ENCODE measurements around the gene KLHDC8A. TPM values are rescaled to one million over a fixed set of nuclear protein-coding genes. Genes with fewer than 3 reads are reported as not detected.

KLHDC8A gene
- total RNA-seq, 2 donors from 2014 or later, result 15.6 TPM; not detected in 1

DNA sequence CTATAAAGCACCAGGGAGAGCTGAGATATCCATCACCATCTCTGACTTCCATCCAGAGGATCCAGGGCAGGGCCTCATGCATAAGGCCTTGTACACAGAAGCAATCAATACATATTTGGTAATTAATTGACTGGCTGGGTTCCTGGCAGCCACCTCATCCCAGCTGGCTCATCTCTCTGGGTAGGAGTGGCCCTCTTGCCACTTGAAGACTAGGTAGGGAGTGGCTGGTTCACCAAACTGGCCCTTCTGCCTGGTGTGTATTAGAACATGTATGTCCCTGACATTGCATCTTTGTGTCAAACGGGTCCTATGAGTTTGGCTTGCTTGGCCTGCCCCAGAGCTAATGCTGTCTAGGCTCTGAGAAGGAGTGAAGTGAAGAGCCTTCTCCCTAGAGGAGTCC, 47.0 kb downstream of the KLHDC8A start:
- peaks cover 8% of the 10 kb centered on the region for H3K4me1 ChIP-seq (replicated peaks)
- no peak overlapping the region for H3K4me3 ChIP-seq
- 38% methylated on average over 1 of the region's 1 CpG for WGBS
- H3K36me3 ChIP-seq, result peaks cover 0 to 9% of the 10 kb centered on the region in 2 donors
- no peak for DNase-seq (ENCODE audit: low spot score)
- no peak for TF ChIP-seq POLR2AphosphoS5 (IDR thresholded peaks at IDR 0.05)
- intact Hi-C loops (cut with DNase I), result no loop called here
- no peaks in the 10 kb centered on the region for H3K9me3 ChIP-seq
- H3K27ac ChIP-seq, result no peak overlapping the region
- H3K27me3 ChIP-seq (replicated peaks; ENCODE audit: insufficient read depth), result no peaks in the 10 kb centered on the region

DNA sequence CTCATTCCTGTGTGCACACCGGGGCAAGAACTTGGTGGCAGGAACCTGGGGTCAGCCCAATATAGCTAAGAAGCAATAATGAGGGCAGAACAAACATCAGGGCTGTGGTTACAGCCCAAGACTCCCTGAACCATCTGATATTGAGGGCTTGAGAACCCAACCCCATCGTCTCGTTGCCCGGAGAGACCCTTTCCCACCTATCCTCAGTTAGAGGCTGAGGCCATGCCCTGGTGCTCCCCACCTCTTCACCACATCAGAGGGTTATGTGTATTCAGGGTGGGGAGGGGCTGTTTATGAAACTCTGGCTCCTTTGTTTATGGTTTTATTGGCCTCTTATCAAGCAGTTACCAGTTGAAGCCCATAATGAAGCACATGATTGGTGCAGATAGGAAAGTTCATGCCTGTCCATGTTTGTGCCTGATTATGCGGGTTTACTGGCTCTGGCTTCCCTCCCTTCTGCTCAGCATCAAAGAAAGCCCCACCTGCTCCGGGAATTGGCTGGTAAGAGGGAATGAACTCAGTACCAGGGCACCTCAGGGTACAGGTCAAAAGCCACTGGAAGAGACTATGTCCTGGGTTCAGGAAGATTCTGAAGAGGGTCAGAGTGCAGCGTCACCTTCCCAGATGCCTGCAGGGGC, 49.7 kb downstream of the KLHDC8A start:
- TF ChIP-seq POLR2A (IDR thresholded peaks at IDR 0.05) (no peak), POLR2AphosphoS5 (IDR thresholded peaks at IDR 0.05) (no peak)
- TF ChIP-seq, protein P1, sequence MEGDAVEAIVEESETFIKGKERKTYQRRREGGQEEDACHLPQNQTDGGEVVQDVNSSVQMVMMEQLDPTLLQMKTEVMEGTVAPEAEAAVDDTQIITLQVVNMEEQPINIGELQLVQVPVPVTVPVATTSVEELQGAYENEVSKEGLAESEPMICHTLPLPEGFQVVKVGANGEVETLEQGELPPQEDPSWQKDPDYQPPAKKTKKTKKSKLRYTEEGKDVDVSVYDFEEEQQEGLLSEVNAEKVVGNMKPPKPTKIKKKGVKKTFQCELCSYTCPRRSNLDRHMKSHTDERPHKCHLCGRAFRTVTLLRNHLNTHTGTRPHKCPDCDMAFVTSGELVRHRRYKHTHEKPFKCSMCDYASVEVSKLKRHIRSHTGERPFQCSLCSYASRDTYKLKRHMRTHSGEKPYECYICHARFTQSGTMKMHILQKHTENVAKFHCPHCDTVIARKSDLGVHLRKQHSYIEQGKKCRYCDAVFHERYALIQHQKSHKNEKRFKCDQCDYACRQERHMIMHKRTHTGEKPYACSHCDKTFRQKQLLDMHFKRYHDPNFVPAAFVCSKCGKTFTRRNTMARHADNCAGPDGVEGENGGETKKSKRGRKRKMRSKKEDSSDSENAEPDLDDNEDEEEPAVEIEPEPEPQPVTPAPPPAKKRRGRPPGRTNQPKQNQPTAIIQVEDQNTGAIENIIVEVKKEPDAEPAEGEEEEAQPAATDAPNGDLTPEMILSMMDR (IDR thresholded peaks at IDR 0.05), result no peak
- intact Hi-C loops (cut with DNase I), result no loop called here
- peaks cover 5 to 16% of the 10 kb centered on the region in 2 donors for H3K36me3 ChIP-seq
- no peaks in the 10 kb centered on the region for H3K9me3 ChIP-seq
- WGBS, result 63% methylated on average over 7 of the region's 7 CpGs
- H3K27me3 ChIP-seq (replicated peaks; ENCODE audit: insufficient read depth), result no peaks in the 10 kb centered on the region
- H3K4me1 ChIP-seq (replicated peaks), result no peaks in the 10 kb centered on the region
- no peak for DNase-seq (ENCODE audit: low spot score)
- H3K4me3 ChIP-seq, result no peak overlapping the region
- no peak overlapping the region for H3K27ac ChIP-seq

GRCh38 chr1:205304695-205305070, 52.0 kb downstream of the KLHDC8A start:
- intact Hi-C loops (cut with DNase I), result no loop called here

DNA sequence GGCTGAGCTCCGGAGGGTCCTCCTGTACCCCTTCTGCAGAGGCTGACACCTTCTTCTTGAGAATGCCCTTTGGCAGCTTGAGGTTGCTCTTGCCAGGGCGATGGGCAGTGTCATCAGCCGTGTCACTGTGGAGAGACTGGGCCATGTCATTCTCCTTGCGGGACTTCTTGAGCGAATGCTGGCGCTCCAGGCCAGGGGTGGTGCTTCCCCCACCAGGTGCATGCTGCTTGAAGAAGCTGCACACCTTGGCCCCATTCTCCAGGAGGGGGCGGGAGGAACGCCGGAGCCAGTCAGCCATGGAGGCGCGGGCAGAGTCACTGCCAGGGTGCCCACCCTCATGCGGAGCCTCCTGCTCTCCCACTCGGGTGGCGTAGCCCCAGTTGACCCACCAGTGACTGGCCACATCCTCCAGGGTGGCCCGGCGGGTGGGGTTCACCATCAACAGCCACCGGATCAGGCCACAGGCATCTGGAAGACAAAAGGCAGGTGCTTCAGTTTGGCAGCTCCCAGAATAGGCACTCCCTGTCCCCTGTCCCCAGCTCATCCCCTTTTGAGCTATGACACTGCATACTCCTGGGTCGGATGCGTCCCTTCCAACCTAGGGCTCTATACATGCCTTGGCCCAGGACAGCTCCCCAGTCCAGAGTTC, 52.6 kb downstream of the KLHDC8A start:
- Histone ChIP-seq H3K4me1 (replicated peaks) (no peaks in the 10 kb centered on the region), H3K36me3 (peaks cover 5 to 7% of the 10 kb centered on the region in 2 donors), H3K4me3 (no peak overlapping the region), H3K27ac (no peak overlapping the region), H3K27me3 (replicated peaks; ENCODE audit: insufficient read depth) (no peaks in the 10 kb centered on the region), H3K9me3 (no peaks in the 10 kb centered on the region)
- no peak for DNase-seq (ENCODE audit: low spot score)
- TF ChIP-seq, protein P1 (IDR thresholded peaks at IDR 0.05), result no peak
- TF ChIP-seq POLR2AphosphoS5 (IDR thresholded peaks at IDR 0.05) (no peak), POLR2A (IDR thresholded peaks at IDR 0.05) (no peak)
- intact Hi-C loops (cut with DNase I), result no loop called here
- WGBS, result 91% methylated on average over 16 of the region's 19 CpGs

More at GRCh38 chr1:205304695-205305070, 52.0 kb downstream of the KLHDC8A start:
- no peak overlapping the region for H3K27ac ChIP-seq
- H3K4me3 ChIP-seq, result no peak overlapping the region
- no peaks in the 10 kb centered on the region for H3K27me3 ChIP-seq (replicated peaks; ENCODE audit: insufficient read depth)
- no peak for TF ChIP-seq POLR2AphosphoS5 (IDR thresholded peaks at IDR 0.05)
- TF ChIP-seq POLR2A (IDR thresholded peaks at IDR 0.05), result no peak
- TF ChIP-seq, protein P1 (IDR thresholded peaks at IDR 0.05), result no peak
- WGBS, result 100% methylated on average over 1 of the region's 1 CpG
- no peak for DNase-seq (ENCODE audit: low spot score)
- peaks cover 5 to 7% of the 10 kb centered on the region in 2 donors for H3K36me3 ChIP-seq
- H3K4me1 ChIP-seq (replicated peaks), result no peaks in the 10 kb centered on the region
- no peaks in the 10 kb centered on the region for H3K9me3 ChIP-seq

GRCh38 chr1:205303247-205303888, 53.4 kb downstream of the KLHDC8A start:
- no peak overlapping the region for H3K4me3 ChIP-seq
- no peaks in the 10 kb centered on the region for H3K4me1 ChIP-seq (replicated peaks)
- intact Hi-C loops (cut with DNase I), result no loop called here
- 89% methylated on average over 20 of the region's 20 CpGs for WGBS
- no peak overlapping the region for H3K27ac ChIP-seq
- DNase-seq (ENCODE audit: low spot score), result no peak
- peaks cover 5 to 7% of the 10 kb centered on the region in 2 donors for H3K36me3 ChIP-seq
- H3K9me3 ChIP-seq, result no peaks in the 10 kb centered on the region
- H3K27me3 ChIP-seq (replicated peaks; ENCODE audit: insufficient read depth), result no peaks in the 10 kb centered on the region
- TF ChIP-seq POLR2A (IDR thresholded peaks at IDR 0.05), result no peak
- TF ChIP-seq, protein P1 (IDR thresholded peaks at IDR 0.05), result no peak
- TF ChIP-seq POLR2AphosphoS5 (IDR thresholded peaks at IDR 0.05), result no peak

Measured in prostate gland (tissue), 2 donors.